A549 (cell line): ENCODE results near the gene CASP3. TPM values are rescaled to one million over a fixed set of nuclear protein-coding genes. Genes with fewer than 3 reads are reported as not detected.

Source experiments
- ATAC-seq, 2 experiments: fragments of 200-7000 bp in 1 of 2; fragments of >200 bp in 1 of 2; cut with Nextera tagmentation in 1 of 2; cut with Tn5 transposase in 1 of 2; 3 replicates each; pipeline versions ENCODE4 v1.8.0 to v1.9.1; 2018 to 2020; ENCODE audit warnings: mild to moderate bottlenecking in 1 of 2, moderate library complexity in 1 of 2
- CTCF ChIA-PET: fragments of 300-600 bp; sonication (Branson Sonifier 250); formaldehyde crosslinking; extraction: SDS; loops from one replicate; lab custom pipeline; 2021; ENCODE audit warnings: antibody characterized with exemption, inconsistent platforms; lab: Yijun Ruan, JAX
- POLR2A ChIA-PET: fragments of 350-600 bp; formaldehyde crosslinking; extraction: SDS; loops from one replicate; lab custom pipeline; 2021; ENCODE audit warnings: antibody characterized with exemption, inconsistent platforms; lab: Yijun Ruan, JAX
- DNase-seq, 2 experiments: peaks; one replicate each; pipeline versions ENCODE4 v3.0.0 to v3.0.0-alpha.2; 2011 to 2016; ENCODE audit warnings: low read depth in 1 of 2, low spot score in 1 of 2
- FAIRE-seq: peaks from 2 replicates; lab custom pipeline; 2011; peaks lifted over from hg19 to GRCh38; lab: Jason Lieb, UNC
- H3K27ac ChIP-seq, 2 experiments: fragments of >200 bp; sonication (Bioruptor Twin); formaldehyde crosslinking; 3 replicates each; pipeline ENCODE4 v1.5.1; 2016 to 2017
- H3K4me1 ChIP-seq: fragments of >200 bp; sonication (Bioruptor Twin); formaldehyde crosslinking; 3 replicates; pipeline ENCODE4 v1.6.1; 2016
- H3K4me2 ChIP-seq: fragments of >200 bp; sonication (Bioruptor Twin); formaldehyde crosslinking; 3 replicates; pipeline ENCODE4 v1.6.1; 2016
- H3K4me3 ChIP-seq: fragments of >200 bp; sonication (Bioruptor Twin); formaldehyde crosslinking; 3 replicates; pipeline ENCODE4 v1.5.1; 2016
- H3K9me3 ChIP-seq: fragments of >200 bp; sonication (Bioruptor Twin); formaldehyde crosslinking; 3 replicates; pipeline ENCODE4 v1.6.1; 2016
- EHMT2 ChIP-seq: fragments of 200-600 bp; sonication (generic); IDR thresholded peaks from 2 replicates; pipeline ENCODE4 v1.6.1; 2016; ENCODE audit warnings: antibody characterized with exemption, low read depth, mild to moderate bottlenecking, moderate library complexity
- FOSB ChIP-seq: fragments of 250-450 bp; sonication (Bioruptor Pico); IDR thresholded peaks from 2 replicates; pipeline ENCODE4 v1.5.0; 2020; ENCODE audit warnings: mild to moderate bottlenecking, moderate library complexity
- KDM5A ChIP-seq: fragments of 200-600 bp; sonication (generic); IDR thresholded peaks from 2 replicates; pipeline ENCODE4 v1.6.1; 2016; ENCODE audit warnings: antibody characterized with exemption, mild to moderate bottlenecking
- NR3C1 ChIP-seq: fragments of >200 bp; sonication (Bioruptor Twin); formaldehyde crosslinking; IDR thresholded peaks from 3 replicates; pipeline ENCODE4 v1.6.1; 2017
- POLR2AphosphoS2 ChIP-seq: conservative IDR thresholded peaks from 2 replicates; pipeline ENCODE4 v1.6.1; 2012; ENCODE audit warnings: low read length, improper control_type of control experiment, inconsistent platforms
- RAD21 ChIP-seq, 2 experiments: fragments of >200 bp in 1 of 2; sonication (Bioruptor Twin) in 1 of 2; formaldehyde crosslinking in 1 of 2; IDR thresholded peaks in 1 of 2; conservative IDR thresholded peaks in 1 of 2; 2 replicates in 1 of 2; 3 replicates in 1 of 2; pipeline ENCODE4 v1.6.1; 2012 to 2018; ENCODE audit warnings: inconsistent platforms in 1 of 2
- RARB ChIP-seq: fragments of 250-450 bp; sonication (Bioruptor Pico); IDR thresholded peaks from 2 replicates; pipeline ENCODE4 v1.8.0; 2021; ENCODE audit warnings: mild to moderate bottlenecking, moderate library complexity
- RCOR1 ChIP-seq: fragments of 150-350 bp; IDR thresholded peaks from 2 replicates; pipeline ENCODE4 v1.6.1; 2014; ENCODE audit warnings: antibody characterized with exemption, low read length, low read depth
- SMC3 ChIP-seq: fragments of >200 bp; sonication (Bioruptor Twin); formaldehyde crosslinking; IDR thresholded peaks from 3 replicates; pipeline ENCODE4 v1.6.1; 2018; ENCODE audit warnings: inconsistent platforms
- ZFP36 ChIP-seq: fragments of 450-650 bp; IDR thresholded peaks from 2 replicates; pipeline ENCODE4 v1.6.1; 2014; ENCODE audit warnings: borderline replicate concordance; ENCODE audit not compliant: partially characterized antibody
- ZSCAN20 ChIP-seq: fragments of 250-450 bp; sonication (Bioruptor Pico); IDR thresholded peaks from 2 replicates; pipeline ENCODE4 v1.8.0; 2022; ENCODE audit warnings: mild to moderate bottlenecking, moderate library complexity
- WGBS: methylation state at CpG from one replicate; pipeline ENCODE4 v1.1.6; 2017; ENCODE audit errors: missing lambda C conversion rate; 5-methylcytosine and 5-hydroxymethylcytosine counted together
- polyA plus RNA-seq, 4 experiments: library from polyadenylated mRNA; depleted of rRNA in 3 of 4; stranded (reverse); fragments of >200 nt; fragmentation: RNase III in 1 of 4; extraction: RNeasy Plus Mini Kit Qiagen cat#74134 plus additional on column Dnase treatment in 1 of 4; gene quantifications; 2 replicates in 3 of 4; 3 replicates in 1 of 4; pipeline ENCODE4 v1.2.3, GENCODE V29; 2011 to 2017
- TF ChIP-seq, protein P1 (sequence below): fragments of 250-450 bp; sonication (Bioruptor Pico); IDR thresholded peaks from 2 replicates; pipeline ENCODE4 v1.5.0; 2021; ENCODE audit warnings: mild to moderate bottlenecking, moderate library complexity, borderline replicate concordance
- TF ChIP-seq, protein P2 (sequence below): fragments of 150-350 bp; IDR thresholded peaks from 2 replicates; pipeline ENCODE4 v1.6.1; 2014; ENCODE audit warnings: low read depth, mild to moderate bottlenecking, low read length
- TF ChIP-seq, protein P3 (sequence below): fragments of >200 bp; sonication (Bioruptor Twin); formaldehyde crosslinking; IDR thresholded peaks from 2 replicates; pipeline ENCODE4 v1.6.1; 2016
- TF ChIP-seq, protein P4 (sequence below): IDR thresholded peaks from 2 replicates; pipeline ENCODE4 v1.6.1; 2012

The CASP3 gene
- polyA plus RNA-seq, 2 of the 4 experiments (the other 2 are of a cell fraction): 17.4 to 25.4 TPM

DNA sequence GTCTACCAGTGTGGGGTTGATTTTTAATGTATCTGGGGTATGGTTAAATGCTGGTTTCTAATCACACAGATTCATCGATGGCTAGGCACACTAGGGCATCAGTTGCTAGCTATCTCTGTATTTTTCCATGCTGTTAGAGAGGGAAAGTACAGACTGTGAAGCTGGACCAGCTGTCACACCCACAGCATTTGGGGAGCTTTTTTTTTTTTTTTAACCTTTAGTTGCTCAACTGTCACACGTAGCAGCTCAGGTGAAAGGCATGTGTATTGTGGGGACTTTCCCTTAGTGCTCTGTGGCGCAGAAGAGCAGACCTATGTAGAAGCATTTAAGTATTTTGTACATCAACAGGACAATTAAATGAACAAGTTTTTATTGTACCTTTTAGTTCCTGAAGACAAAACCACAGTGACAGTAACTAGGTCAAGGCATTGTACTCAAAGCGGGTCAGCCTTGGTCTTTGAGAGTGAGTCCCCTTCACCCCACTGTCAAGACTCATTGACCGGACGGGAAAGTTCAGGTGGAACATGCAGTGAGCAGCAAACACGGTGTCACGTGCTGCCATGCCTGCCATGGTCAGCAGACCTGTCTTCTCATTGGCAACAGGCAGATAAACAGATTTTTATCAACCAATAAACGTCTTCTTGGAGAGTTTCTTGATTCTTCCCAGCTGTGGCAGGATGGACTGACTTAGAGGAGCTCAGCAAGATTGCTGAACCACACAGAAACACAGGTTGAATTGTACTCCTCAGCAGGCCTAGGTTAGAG, 65.3 kb downstream of the CASP3 start:
- POLR2A ChIA-PET: no interaction called here
- Histone ChIP-seq H3K4me1 (no peaks in the 10 kb centered on the region), H3K4me3 (no peak overlapping the region), H3K4me2 (no peak overlapping the region), H3K27ac (no peak overlapping the region), H3K9me3 (no peaks in the 10 kb centered on the region)
- DNase-seq (no peak), ATAC-seq (no peak), FAIRE-seq (no peak)
- CTCF ChIA-PET: interaction anchor here (0.6 kb wide), 1 partner anchor 285 kb away, joined by 3 read pairs; no protein-coding TSS in a partner anchor
- TF ChIP-seq POLR2AphosphoS2 (no peak), RAD21 (conservative IDR thresholded peaks at IDR 0.05 in 1 of 2, IDR thresholded peaks at IDR 0.05 in 1 of 2) (no peak), ZFP36 (no peak), RCOR1 (no peak), SMC3 (no peak), EHMT2 (no peak), KDM5A (no peak), FOSB (CRISPR knock-in tag) (no peak), RARB (CRISPR knock-in tag) (no peak), NR3C1 (no peak), ZSCAN20 (CRISPR knock-in tag) (no peak)
- TF ChIP-seq, protein P1, sequence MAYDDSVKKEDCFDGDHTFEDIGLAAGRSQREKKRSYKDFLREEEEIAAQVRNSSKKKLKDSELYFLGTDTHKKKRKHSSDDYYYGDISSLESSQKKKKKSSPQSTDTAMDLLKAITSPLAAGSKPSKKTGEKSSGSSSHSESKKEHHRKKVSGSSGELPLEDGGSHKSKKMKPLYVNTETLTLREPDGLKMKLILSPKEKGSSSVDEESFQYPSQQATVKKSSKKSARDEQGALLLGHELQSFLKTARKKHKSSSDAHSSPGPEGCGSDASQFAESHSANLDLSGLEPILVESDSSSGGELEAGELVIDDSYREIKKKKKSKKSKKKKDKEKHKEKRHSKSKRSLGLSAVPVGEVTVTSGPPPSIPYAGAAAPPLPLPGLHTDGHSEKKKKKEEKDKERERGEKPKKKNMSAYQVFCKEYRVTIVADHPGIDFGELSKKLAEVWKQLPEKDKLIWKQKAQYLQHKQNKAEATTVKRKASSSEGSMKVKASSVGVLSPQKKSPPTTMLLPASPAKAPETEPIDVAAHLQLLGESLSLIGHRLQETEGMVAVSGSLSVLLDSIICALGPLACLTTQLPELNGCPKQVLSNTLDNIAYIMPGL (CRISPR knock-in tag): no peak
- TF ChIP-seq, protein P2, sequence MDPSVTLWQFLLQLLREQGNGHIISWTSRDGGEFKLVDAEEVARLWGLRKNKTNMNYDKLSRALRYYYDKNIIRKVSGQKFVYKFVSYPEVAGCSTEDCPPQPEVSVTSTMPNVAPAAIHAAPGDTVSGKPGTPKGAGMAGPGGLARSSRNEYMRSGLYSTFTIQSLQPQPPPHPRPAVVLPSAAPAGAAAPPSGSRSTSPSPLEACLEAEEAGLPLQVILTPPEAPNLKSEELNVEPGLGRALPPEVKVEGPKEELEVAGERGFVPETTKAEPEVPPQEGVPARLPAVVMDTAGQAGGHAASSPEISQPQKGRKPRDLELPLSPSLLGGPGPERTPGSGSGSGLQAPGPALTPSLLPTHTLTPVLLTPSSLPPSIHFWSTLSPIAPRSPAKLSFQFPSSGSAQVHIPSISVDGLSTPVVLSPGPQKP: no peak
- TF ChIP-seq, protein P3, sequence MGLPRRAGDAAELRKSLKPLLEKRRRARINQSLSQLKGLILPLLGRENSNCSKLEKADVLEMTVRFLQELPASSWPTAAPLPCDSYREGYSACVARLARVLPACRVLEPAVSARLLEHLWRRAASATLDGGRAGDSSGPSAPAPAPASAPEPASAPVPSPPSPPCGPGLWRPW: no peak
- TF ChIP-seq, protein P4, sequence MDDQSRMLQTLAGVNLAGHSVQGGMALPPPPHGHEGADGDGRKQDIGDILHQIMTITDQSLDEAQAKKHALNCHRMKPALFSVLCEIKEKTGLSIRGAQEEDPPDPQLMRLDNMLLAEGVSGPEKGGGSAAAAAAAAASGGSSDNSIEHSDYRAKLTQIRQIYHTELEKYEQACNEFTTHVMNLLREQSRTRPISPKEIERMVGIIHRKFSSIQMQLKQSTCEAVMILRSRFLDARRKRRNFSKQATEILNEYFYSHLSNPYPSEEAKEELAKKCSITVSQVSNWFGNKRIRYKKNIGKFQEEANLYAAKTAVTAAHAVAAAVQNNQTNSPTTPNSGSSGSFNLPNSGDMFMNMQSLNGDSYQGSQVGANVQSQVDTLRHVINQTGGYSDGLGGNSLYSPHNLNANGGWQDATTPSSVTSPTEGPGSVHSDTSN: no peak
- WGBS: 61% methylated on average over 9 of the region's 9 CpGs

Other genes with a start within 250 kb of the CASP3 start
- 18.5 and 23.5 TPM in 2 replicates for gene IRF2, start 174.9 kb downstream of the CASP3 start, polyA plus RNA-seq (2011; rRNA removed)
- 10.4 to 11.9 TPM (median 11.0 TPM) in 3 replicates for gene IRF2, start 174.9 kb downstream of the CASP3 start, polyA plus RNA-seq (2017; fragmentation: RNase III; extraction: RNeasy Plus Mini Kit Qiagen cat#74134 plus additional on column Dnase treatment)
- 18.1 and 23.9 TPM in 2 replicates for gene PRIMPOL, start 291 bp upstream of the CASP3 start, polyA plus RNA-seq (2011; rRNA removed)
- gene PRIMPOL, start 291 bp upstream of the CASP3 start, polyA plus RNA-seq (2017; fragmentation: RNase III; extraction: RNeasy Plus Mini Kit Qiagen cat#74134 plus additional on column Dnase treatment): 9.7 to 11.2 TPM (median 10.0 TPM) in 3 replicates
- 19.1 and 28.4 TPM in 2 replicates for gene CENPU, start 84.6 kb upstream of the CASP3 start, polyA plus RNA-seq (2011; rRNA removed)
- 22.9 to 25.6 TPM (median 24.3 TPM) in 3 replicates for gene CENPU, start 84.6 kb upstream of the CASP3 start, polyA plus RNA-seq (2017; fragmentation: RNase III; extraction: RNeasy Plus Mini Kit Qiagen cat#74134 plus additional on column Dnase treatment)
- gene ACSL1, start 176.5 kb upstream of the CASP3 start, polyA plus RNA-seq (2011; rRNA removed): 12.4 and 14.7 TPM in 2 replicates
- 9.4 to 10.7 TPM (median 10.0 TPM) in 3 replicates for gene ACSL1, start 176.5 kb upstream of the CASP3 start, polyA plus RNA-seq (2017; fragmentation: RNase III; extraction: RNeasy Plus Mini Kit Qiagen cat#74134 plus additional on column Dnase treatment)